ENCODE data around the gene APOA4. TPM values are rescaled to one million over a fixed set of nuclear protein-coding genes. Genes with fewer than 3 reads are reported as not detected.

The APOA4 gene
- total RNA-seq, 2 experiments from 2014 or later: not detected

DNA sequence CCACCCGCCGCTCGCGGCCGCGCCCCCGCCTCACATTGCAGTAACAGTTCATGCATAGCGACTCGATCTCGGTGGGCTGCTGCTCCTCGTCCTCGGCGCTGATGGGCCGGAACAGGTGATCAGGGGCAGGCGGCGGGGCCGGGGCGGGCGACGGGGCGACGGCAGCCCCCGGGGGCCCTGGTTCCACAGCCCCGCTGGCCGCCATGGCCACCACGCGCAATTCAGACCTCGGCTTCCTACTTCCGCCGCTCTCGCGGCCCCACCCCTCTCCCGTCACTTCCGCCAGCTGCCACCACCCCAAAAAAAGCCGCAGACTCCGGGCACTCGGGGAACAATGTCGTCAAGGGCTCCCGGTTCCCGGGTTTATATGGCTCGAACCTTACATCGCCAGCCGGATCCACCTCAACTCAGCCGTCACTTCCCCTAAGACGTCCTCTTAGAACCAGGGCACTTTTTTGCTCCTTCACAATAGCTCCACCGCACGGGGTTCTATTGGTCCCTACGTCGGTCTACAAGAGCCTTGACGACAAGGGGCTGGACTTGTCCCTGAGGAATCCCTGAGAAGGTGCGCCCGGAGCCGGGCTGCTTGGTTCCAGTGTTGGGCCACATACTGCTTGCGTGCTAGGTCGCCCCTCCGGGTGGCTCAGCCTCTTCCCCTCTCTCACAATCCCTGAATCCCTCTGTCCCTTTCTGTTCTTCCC lies 35.2 kb downstream of the APOA4 start, which contains the start of gene ZPR1:
Gene ZPR1, minus strand, starts transcription at position 238 of the 701 bp plus-strand sequence. Its CDS starts 33 bp downstream, at position 205.
- Mint-ChIP-seq H3K4me3 (peak within 1 kb of the TSS; percentile 96), H3K27me3 (no peaks in the 10 kb centered on the region), H3K27ac (peak within 1 kb of the TSS; percentile 88), H3K4me1 (peaks cover 52% of the 10 kb centered on the region), H3K9me3 (ENCODE audit: low read depth) (no peaks in the 10 kb centered on the region), H3K36me3 (ENCODE audit: low read depth) (peaks cover 39% of the 10 kb centered on the region)
- ATAC-seq: peak; percentile 76
- DNase-seq: peak; percentile 90
- intact Hi-C loops (cut with DNase I, micrococcal nuclease): loop anchor here (1.0 to 5.0 kb wide), 6 partner anchors 15 to 438 kb away; partner anchors contain the start of genes PAFAH1B2 (in 1 of the 2) and SIK3 (in 1 of the 2)
- POLR2A ChIA-PET: interaction anchor here (0.7 to 0.8 kb wide), 2 partner anchors 15 to 63 kb away, joined by 3 read pairs; partner anchors contain the start of gene BUD13
- CTCF ChIA-PET: interaction anchor here (0.7 to 6.5 kb wide), 7 partner anchors 12 to 442 kb away, joined by 3 to 89 read pairs (median 7); partner anchors contain the start of gene APOA1

DNA sequence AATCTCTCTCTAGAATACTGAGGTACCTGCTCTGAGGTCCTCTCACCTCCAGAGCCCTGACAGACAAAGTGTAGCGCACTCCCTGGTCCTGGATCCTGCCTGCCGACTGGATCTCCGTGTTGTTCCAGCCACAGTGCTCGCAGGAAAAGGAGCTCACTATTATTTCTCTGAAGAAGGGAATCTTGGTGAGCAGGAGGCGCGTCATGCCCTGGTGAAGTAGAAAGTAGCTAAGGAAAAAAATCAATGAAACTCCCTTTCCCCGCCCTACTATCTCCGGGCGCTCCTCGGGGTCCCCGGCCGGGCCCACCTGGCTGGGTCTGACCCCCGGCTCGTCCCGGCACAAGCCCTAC lies 35.7 kb downstream of the APOA4 start:
- H3K27ac Mint-ChIP-seq: peak overlapping the region; percentile 88
- peaks cover 45% of the 10 kb centered on the region for H3K36me3 Mint-ChIP-seq (ENCODE audit: low read depth)
- no peaks in the 10 kb centered on the region for H3K27me3 Mint-ChIP-seq
- CTCF ChIA-PET: interaction anchor here (0.5 to 6.5 kb wide), 9 partner anchors 11 to 443 kb away, joined by 3 to 89 read pairs (median 5); partner anchors contain the start of gene APOA1
- intact Hi-C loops (cut with DNase I, micrococcal nuclease): loop anchor here in 1 of 2 experiments (5.0 kb wide), 1 partner anchor 65 kb away; no protein-coding TSS in a partner anchor
- H3K9me3 Mint-ChIP-seq (ENCODE audit: low read depth): no peaks in the 10 kb centered on the region
- POLR2A ChIA-PET: interaction anchor here (0.6 to 0.8 kb wide), 3 partner anchors 15 to 143 kb away, joined by 3 to 4 read pairs (median 3); partner anchors contain the start of gene BUD13
- peaks cover 57% of the 10 kb centered on the region for H3K4me1 Mint-ChIP-seq
- DNase-seq (no peak), ATAC-seq (no peak)
- H3K4me3 Mint-ChIP-seq: peak overlapping the region; percentile 96

DNA sequence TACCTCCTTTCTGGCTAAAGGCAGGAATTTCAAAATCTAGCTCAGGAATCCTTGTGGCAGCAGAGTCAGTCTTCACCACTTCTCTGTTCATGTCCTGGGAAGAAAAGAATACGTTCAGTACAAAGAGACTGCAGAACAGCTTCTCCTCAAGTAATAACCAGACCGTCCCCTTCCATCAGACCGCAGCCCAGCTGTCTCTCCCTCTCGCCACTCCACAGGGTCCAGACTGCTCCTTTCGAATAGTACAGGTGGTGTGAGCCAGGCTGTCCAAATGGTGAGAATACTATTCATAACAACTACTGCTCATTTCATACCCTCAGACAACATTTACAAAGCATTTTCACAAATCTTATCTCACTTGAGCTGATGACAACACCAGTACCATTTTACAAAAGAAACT lies 36.1 kb downstream of the APOA4 start:
- Mint-ChIP-seq H3K36me3 (ENCODE audit: low read depth) (peaks cover 49% of the 10 kb centered on the region), H3K4me1 (peaks cover 62% of the 10 kb centered on the region), H3K9me3 (ENCODE audit: low read depth) (no peaks in the 10 kb centered on the region), H3K27me3 (no peaks in the 10 kb centered on the region), H3K27ac (peak overlapping the region; percentile 88), H3K4me3 (peak overlapping the region; percentile 96)
- ChIA-PET POLR2A (interaction anchor here (0.6 to 0.8 kb wide), 3 partner anchors 10 to 444 kb away, joined by 3 to 4 read pairs (median 3); no protein-coding TSS in a partner anchor), CTCF (interaction anchor here (0.5 to 6.5 kb wide), 10 partner anchors 11 to 443 kb away, joined by 3 to 89 read pairs (median 4); partner anchors contain the start of gene APOA1)
- ATAC-seq (no peak), DNase-seq (no peak)
- intact Hi-C loops (cut with DNase I, micrococcal nuclease): loop anchor here in 1 of 2 experiments (5.0 kb wide), 1 partner anchor 65 kb away; no protein-coding TSS in a partner anchor

DNA sequence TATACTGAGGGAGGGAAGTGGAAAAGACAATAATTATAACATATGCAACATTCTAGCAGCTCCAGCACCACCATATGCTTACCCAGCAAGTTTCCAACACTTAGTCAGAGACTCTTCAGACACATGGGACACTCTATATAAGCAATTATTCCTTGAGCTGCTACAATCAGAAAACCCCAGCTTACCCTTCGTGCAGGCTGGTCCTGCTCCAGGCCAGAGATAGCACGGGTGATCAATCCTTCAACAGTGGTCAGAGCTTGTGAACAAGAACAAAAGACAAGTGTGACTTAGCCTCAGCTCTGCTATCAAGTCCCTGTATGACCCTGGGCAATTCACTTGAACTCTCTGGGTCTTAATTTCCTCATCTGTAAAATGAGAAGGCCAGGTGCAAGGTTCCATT lies 36.8 kb downstream of the APOA4 start:
- DNase-seq (no peak), ATAC-seq (no peak)
- Mint-ChIP-seq H3K27ac (peak overlapping the region; percentile 88), H3K36me3 (ENCODE audit: low read depth) (peaks cover 55% of the 10 kb centered on the region), H3K4me3 (peak overlapping the region; percentile 96), H3K4me1 (peaks cover 65% of the 10 kb centered on the region), H3K27me3 (no peaks in the 10 kb centered on the region), H3K9me3 (ENCODE audit: low read depth) (no peaks in the 10 kb centered on the region)
- POLR2A ChIA-PET: interaction anchor here (0.5 to 0.8 kb wide), 3 partner anchors 10 to 549 kb away, joined by 3 to 8 read pairs (median 3); no protein-coding TSS in a partner anchor
- intact Hi-C loops (cut with DNase I, micrococcal nuclease): loop anchor here in 1 of 2 experiments (5.0 kb wide), 1 partner anchor 66 kb away; no protein-coding TSS in a partner anchor
- CTCF ChIA-PET: interaction anchor here (0.6 to 6.5 kb wide), 9 partner anchors 10 to 444 kb away, joined by 3 to 89 read pairs (median 5); partner anchors contain the start of gene APOA1

DNA sequence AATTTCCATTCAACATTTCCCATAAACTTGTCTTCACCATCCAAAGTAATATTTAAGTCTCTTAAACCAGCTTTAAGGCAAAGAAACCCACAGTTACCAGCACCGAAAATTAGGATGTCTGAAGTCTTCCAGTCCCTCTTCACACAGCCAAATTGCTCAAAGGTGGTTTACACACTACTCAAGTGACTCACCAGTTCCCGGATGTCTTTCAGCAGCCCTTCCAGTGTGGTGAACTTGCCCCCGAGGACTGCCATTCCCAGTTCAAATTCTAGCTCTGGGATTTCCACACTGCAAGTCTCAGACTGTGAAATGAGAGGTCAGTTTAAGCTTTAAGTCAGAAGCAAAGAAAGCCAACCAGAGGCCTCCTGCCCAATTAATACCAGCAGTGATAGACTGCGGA lies 40.4 kb downstream of the APOA4 start:
- ChIA-PET CTCF (interaction anchor here (1.2 to 1.5 kb wide), 3 partner anchors 9 to 11 kb away, joined by 4 to 7 read pairs (median 4); partner anchors contain the start of gene APOA5), POLR2A (interaction anchor here (0.5 kb wide), 1 partner anchor 404 kb away, joined by 3 read pairs; no protein-coding TSS in a partner anchor)
- H3K9me3 Mint-ChIP-seq (ENCODE audit: low read depth): no peaks in the 10 kb centered on the region
- ATAC-seq (peak; percentile 42), DNase-seq (peak; percentile 36)
- peak overlapping the region; percentile 68 for H3K27ac Mint-ChIP-seq
- no peak overlapping the region for H3K4me3 Mint-ChIP-seq
- peaks cover 87% of the 10 kb centered on the region for H3K36me3 Mint-ChIP-seq (ENCODE audit: low read depth)
- H3K4me1 Mint-ChIP-seq: peaks cover 88% of the 10 kb centered on the region
- intact Hi-C loops (cut with DNase I, micrococcal nuclease): no loop called here
- no peaks in the 10 kb centered on the region for H3K27me3 Mint-ChIP-seq

DNA sequence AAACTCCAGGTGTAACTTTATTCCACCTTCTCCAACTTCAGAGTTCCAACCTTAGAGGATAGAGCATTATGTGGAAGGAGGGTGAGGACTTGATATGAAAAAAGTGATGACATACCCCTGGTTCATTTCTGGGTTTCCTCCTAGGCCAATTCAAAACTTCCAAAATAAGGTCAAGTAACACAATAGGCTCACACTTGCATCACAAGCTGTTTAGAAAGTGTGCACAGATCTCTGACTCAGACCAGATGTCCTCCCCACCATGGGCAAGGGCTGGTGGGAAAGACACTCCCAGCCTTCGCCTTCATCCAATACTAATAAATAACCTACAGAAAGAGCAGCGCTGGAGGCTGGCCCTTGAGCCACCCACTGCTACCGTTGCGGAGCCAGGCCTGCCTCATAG lies 44.5 kb downstream of the APOA4 start:
- DNase-seq (no peak), ATAC-seq (peak; percentile 14)
- Mint-ChIP-seq H3K9me3 (ENCODE audit: low read depth) (no peaks in the 10 kb centered on the region), H3K4me3 (no peak overlapping the region), H3K4me1 (peaks cover 85% of the 10 kb centered on the region), H3K27ac (peak overlapping the region; percentile 89), H3K27me3 (no peaks in the 10 kb centered on the region), H3K36me3 (ENCODE audit: low read depth) (peaks cover 79% of the 10 kb centered on the region)
- intact Hi-C loops (cut with DNase I, micrococcal nuclease): no loop called here
- ChIA-PET CTCF (interaction anchor here (0.6 kb wide), 1 partner anchor 102 kb away, joined by 3 read pairs; no protein-coding TSS in a partner anchor), POLR2A (no interaction called here)

DNA sequence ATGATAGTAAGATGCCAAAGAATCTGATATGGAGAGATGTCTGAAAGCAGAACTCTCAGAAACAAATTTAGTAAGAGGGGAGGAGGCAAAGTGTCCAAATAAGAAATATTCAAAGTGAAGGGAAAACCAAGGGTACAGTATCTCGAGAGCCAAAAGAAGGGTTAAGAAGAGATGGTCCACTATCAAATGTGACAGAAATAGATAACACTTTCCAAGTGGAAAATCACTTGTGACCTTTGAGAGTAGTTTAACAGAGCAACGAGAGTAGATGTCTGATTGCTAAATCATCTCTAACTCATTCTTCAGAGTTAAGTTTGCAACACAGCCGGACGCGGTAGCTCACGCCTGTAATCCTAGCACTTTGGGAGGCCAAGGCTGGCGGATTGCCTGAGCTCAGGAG lies 46.0 kb downstream of the APOA4 start:
- POLR2A ChIA-PET: interaction anchor here (0.6 kb wide), 1 partner anchor 10 kb away, joined by 3 read pairs; no protein-coding TSS in a partner anchor
- H3K4me3 Mint-ChIP-seq: no peak overlapping the region

DNA sequence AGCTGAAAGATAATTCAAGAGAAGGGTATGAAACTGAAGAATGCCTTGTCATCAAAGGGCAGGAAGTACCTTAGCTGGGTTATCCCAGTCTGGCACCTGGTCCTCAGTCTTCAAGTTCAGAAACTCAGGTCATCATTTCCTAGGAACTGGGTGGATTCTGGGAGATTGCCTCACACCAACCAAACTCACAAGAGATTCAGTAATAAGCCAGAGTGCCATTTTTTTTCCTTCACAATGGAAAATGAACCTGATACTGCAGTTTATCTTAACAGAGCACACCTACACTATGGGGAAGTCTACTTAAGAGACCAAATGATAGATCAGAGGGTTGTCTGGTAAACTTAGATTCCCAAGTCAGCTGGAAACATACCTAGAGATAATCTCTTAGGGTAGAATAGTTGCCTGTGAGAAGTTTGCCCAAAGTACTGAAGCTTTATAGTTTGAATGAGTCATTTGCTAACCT lies 46.6 kb downstream of the APOA4 start:
- ATAC-seq (peak; percentile 19), DNase-seq (no peak)
- H3K4me3 Mint-ChIP-seq: no peak overlapping the region
- peaks cover 62% of the 10 kb centered on the region for H3K36me3 Mint-ChIP-seq (ENCODE audit: low read depth)
- peaks cover 74% of the 10 kb centered on the region for H3K4me1 Mint-ChIP-seq
- ChIA-PET POLR2A (interaction anchor here (0.5 to 1.0 kb wide), 3 partner anchors 10 to 453 kb away, joined by 3 to 4 read pairs (median 3); no protein-coding TSS in a partner anchor), CTCF (interaction anchor here (2.2 to 3.8 kb wide), 2 partner anchors 11 to 14 kb away, joined by 9 to 25 read pairs; partner anchors contain the start of genes APOA5 and ZPR1)
- H3K27ac Mint-ChIP-seq: peak overlapping the region; percentile 78
- no peaks in the 10 kb centered on the region for H3K27me3 Mint-ChIP-seq
- intact Hi-C loops (cut with DNase I, micrococcal nuclease): no loop called here
- H3K9me3 Mint-ChIP-seq (ENCODE audit: low read depth): no peaks in the 10 kb centered on the region

More for the DNA sequence above, 46.0 kb downstream of the APOA4 start:
- CTCF ChIA-PET: interaction anchor here (1.1 to 3.8 kb wide), 3 partner anchors 10 to 377 kb away, joined by 3 to 25 read pairs (median 9); partner anchors contain the start of genes APOA5 and ZPR1
- ATAC-seq (no peak), DNase-seq (no peak)
- intact Hi-C loops (cut with DNase I, micrococcal nuclease): no loop called here
- peak overlapping the region; percentile 78 for H3K27ac Mint-ChIP-seq
- H3K27me3 Mint-ChIP-seq: no peaks in the 10 kb centered on the region
- no peaks in the 10 kb centered on the region for H3K9me3 Mint-ChIP-seq (ENCODE audit: low read depth)
- peaks cover 71% of the 10 kb centered on the region for H3K4me1 Mint-ChIP-seq
- peaks cover 66% of the 10 kb centered on the region for H3K36me3 Mint-ChIP-seq (ENCODE audit: low read depth)

DNA sequence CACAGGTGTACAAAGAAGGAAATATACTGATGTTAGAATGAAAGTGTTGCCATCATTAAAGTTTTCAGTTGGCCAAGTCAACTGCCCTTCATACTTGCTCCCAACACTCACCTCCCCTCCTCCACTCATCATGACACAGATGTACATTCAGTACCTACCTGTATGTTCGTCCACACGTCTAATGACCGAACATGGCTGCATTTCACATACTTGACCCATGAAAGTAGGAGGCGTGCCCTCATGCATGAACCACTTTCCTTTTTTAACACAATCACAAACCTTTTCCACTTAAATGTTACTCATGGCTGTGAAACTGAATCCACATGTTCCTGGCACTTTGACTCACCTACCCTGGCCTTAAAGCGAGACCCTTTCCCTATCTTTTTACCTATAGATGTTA lies 47.1 kb downstream of the APOA4 start:
- POLR2A ChIA-PET: interaction anchor here (1.0 kb wide), 1 partner anchor 454 kb away, joined by 3 read pairs; no protein-coding TSS in a partner anchor

DNA sequence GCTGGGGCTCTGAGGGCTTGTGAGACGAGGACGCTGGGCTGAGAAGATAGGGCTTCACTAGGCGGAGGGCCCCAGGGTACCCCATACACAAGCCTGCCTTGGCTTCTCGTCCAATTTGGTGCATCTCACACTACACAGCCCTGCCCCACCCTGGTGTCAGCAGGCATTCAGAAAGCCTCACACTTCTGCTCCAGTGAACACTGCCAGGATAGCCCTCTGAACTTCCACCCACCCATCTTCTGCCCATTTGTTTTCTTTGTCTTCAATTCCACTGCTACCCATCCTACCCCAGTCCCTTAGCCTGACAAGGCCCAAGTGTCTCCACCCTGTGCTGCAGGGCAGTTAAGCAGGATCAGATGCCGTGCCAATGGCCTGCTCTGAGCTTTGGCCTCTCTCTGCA lies 48.4 kb downstream of the APOA4 start:
- Mint-ChIP-seq H3K27me3 (no peaks in the 10 kb centered on the region), H3K36me3 (ENCODE audit: low read depth) (peaks cover 55% of the 10 kb centered on the region), H3K27ac (no peak overlapping the region), H3K9me3 (ENCODE audit: low read depth) (no peaks in the 10 kb centered on the region), H3K4me3 (no peak overlapping the region), H3K4me1 (peaks cover 70% of the 10 kb centered on the region)
- intact Hi-C loops (cut with DNase I, micrococcal nuclease): loop anchor here (5.0 kb wide), 6 partner anchors 78 to 1272 kb away; partner anchors contain the start of genes CADM1 (in 1 of the 2), CEP164 (in 1 of the 2), PAFAH1B2 (in 1 of the 2) and PCSK7 (in 1 of the 2)
- ATAC-seq (no peak), DNase-seq (no peak)
- ChIA-PET POLR2A (no interaction called here), CTCF (interaction anchor here (0.6 to 3.8 kb wide), 3 partner anchors 12 to 39 kb away, joined by 3 to 25 read pairs (median 21); partner anchors contain the start of genes APOA5 and ZPR1)

More for the DNA sequence above, 47.1 kb downstream of the APOA4 start:
- Mint-ChIP-seq H3K4me3 (no peak overlapping the region), H3K36me3 (ENCODE audit: low read depth) (peaks cover 58% of the 10 kb centered on the region), H3K9me3 (ENCODE audit: low read depth) (no peaks in the 10 kb centered on the region), H3K4me1 (peaks cover 74% of the 10 kb centered on the region), H3K27ac (peak overlapping the region; percentile 78), H3K27me3 (no peaks in the 10 kb centered on the region)
- CTCF ChIA-PET: interaction anchor here (2.2 to 3.8 kb wide), 3 partner anchors 11 to 15 kb away, joined by 9 to 25 read pairs (median 21); partner anchors contain the start of genes APOA5 and ZPR1
- DNase-seq (no peak), ATAC-seq (peak; percentile 0)
- intact Hi-C loops (cut with DNase I, micrococcal nuclease): no loop called here

All from activated CD4-positive, alpha-beta T cell treated with anti-CD3 and anti-CD28 coated beads for 36 hours (primary cell).